Fibroblast of the aortic adventitia (primary cell): Measurements from ENCODE around the gene LRRC32. TPM values are rescaled to one million over a fixed set of nuclear protein-coding genes. Genes with fewer than 3 reads are reported as not detected.

Source experiments
- DNase-seq: peaks from one replicate; pipeline ENCODE4 v3.0.0-alpha.2; 2010; ENCODE audit warnings: low read depth
- H3K4me3 ChIP-seq: 2 replicates; pipeline ENCODE4 v1.5.1; 2011; ENCODE audit warnings: low read depth, mild to moderate bottlenecking, control low read depth, low read length, moderate library complexity
- total RNA-seq: library from RNA; depleted of rRNA; stranded (reverse); fragments of >200 nt; gene quantifications from 2 replicates; pipeline ENCODE4 v1.2.3, GENCODE V29; 2012; ENCODE audit warnings: low replicate concordance
- TF ChIP-seq, protein P1 (sequence below): IDR thresholded peaks from 2 replicates; pipeline ENCODE4 v1.5.1; 2011; ENCODE audit warnings: mild to moderate bottlenecking, low read length, control low read depth, inconsistent platforms; ENCODE audit not compliant: insufficient read depth

Gene LRRC32
- total RNA-seq, 1 donor: 30.0 TPM

DNA sequence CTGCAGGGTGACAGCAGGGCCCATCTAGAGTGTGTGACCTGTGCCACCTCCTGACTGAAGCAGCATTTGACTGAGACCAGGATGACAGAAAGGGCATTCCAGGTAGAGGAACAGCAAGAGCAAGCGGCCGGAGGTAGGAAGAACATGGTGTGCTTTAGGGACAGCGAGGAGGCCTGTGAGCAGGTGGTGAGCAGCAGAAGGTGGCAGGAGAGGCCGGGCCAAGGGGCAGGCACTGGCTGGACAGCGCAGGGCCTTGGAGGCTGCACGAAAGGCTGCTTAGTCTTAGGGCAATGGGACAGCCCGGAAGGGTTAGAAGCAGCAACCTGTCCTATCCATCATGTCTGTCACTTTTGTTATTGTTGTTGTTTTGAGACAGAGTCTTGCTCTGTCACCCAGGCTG, 17.6 kb upstream of the LRRC32 start:
- TF ChIP-seq, protein P1, sequence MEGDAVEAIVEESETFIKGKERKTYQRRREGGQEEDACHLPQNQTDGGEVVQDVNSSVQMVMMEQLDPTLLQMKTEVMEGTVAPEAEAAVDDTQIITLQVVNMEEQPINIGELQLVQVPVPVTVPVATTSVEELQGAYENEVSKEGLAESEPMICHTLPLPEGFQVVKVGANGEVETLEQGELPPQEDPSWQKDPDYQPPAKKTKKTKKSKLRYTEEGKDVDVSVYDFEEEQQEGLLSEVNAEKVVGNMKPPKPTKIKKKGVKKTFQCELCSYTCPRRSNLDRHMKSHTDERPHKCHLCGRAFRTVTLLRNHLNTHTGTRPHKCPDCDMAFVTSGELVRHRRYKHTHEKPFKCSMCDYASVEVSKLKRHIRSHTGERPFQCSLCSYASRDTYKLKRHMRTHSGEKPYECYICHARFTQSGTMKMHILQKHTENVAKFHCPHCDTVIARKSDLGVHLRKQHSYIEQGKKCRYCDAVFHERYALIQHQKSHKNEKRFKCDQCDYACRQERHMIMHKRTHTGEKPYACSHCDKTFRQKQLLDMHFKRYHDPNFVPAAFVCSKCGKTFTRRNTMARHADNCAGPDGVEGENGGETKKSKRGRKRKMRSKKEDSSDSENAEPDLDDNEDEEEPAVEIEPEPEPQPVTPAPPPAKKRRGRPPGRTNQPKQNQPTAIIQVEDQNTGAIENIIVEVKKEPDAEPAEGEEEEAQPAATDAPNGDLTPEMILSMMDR: no peak
- no peak overlapping the region for H3K4me3 ChIP-seq
- DNase-seq: no peak

DNA sequence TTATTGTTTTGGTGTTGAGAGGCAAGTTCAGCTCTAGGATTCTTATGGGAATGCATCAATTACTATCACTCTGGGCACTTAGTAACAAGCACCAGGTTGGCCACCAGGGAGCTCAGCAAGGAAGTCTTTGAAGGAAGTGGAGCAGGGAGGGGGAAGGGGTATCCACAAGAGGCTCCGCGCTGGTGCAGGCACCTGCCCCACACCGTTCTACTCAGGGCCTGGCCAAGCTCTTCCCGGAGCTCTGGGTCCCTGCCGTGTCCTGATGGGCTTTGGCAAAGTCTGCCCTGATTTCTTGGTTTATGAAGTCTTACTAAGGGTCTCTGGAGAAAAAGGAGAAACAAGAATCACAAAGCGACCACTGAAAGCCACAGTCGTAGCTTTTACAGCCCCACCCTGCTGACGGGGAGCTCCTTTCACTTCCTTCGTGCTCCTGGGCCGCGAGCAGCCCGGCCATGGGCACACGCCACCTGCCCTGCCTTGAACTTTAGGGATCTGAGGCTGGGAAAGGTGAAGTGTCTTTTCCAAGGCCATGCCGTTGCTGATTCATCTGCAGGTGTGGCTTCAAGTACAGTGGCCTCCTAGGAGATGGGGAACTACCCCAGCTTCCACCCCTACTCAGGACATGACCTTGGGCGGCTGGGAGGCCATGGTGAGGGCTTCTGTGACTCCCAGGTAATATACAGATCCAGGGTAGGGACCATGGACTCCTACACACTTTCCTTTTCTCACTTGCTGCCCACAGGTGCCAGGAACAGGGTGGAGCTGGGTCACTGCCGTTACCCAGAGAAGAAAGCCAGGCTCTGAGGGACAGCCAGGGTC, 15.9 kb upstream of the LRRC32 start:
- H3K4me3 ChIP-seq: no peak overlapping the region
- no peak for DNase-seq
- TF ChIP-seq, protein P1: no peak

DNA sequence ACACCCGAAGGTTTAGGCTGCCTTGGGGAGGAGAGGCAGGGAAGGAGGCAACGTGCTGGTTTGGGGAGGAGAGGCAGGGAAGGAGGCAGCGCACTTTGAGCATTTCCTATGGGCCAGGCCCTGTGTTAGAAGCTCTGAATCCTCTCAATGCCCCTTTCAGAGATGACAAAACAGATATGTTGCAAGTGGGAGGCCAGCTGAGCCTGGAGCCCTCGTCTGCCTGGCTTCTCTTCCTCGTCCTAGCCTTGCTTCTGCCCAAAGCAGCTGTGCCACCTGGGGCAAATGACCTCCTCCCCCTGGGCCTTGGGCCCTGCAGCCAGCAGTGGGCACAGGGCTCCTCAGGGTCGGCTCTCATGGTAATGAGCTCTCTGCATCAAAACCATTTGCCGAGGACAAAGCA, 15.3 kb upstream of the LRRC32 start:
- no peak for DNase-seq
- TF ChIP-seq, protein P1: no peak
- no peak overlapping the region for H3K4me3 ChIP-seq

DNA sequence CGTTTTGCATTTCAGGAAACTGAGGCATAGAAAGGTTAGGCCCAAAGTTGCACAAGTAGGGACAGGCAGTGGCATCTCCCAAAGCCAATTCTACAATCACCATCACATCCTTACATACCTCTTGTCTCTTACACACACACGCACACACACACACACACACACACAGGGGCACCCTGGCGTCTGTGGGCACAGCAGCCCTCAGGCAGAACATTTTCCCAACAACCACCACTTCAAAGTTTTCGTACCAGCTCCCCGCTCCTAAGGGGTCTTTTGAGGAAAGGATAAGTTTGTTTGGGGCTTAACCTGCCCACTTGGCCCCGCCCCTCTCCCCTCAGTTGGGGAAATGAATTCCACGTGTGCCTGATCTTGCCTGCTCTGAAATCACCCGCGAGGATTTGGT, 14.7 kb upstream of the LRRC32 start:
- TF ChIP-seq, protein P1: no peak
- H3K4me3 ChIP-seq: no peak overlapping the region
- no peak for DNase-seq

DNA sequence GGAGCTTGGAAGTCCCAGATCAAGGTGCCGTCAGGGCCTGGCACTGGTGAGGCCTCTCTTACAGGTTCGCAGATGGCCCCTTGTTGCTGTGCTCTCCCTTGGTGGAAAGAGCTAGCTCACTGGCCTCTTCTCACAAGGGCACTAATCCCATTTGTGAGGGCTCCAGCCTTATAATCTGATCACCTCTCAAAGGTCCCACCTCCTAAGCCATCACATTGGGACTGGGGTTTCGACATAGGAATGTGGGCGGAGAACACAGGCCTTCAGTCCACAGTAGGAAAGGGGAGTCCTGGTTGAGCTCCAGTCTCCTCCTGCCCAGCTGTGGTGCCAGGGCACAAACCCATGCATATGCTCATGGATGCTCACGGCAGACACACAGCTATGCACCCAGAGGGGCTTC, 14.0 kb upstream of the LRRC32 start:
- DNase-seq: no peak
- TF ChIP-seq, protein P1: no peak
- no peak overlapping the region for H3K4me3 ChIP-seq

DNA sequence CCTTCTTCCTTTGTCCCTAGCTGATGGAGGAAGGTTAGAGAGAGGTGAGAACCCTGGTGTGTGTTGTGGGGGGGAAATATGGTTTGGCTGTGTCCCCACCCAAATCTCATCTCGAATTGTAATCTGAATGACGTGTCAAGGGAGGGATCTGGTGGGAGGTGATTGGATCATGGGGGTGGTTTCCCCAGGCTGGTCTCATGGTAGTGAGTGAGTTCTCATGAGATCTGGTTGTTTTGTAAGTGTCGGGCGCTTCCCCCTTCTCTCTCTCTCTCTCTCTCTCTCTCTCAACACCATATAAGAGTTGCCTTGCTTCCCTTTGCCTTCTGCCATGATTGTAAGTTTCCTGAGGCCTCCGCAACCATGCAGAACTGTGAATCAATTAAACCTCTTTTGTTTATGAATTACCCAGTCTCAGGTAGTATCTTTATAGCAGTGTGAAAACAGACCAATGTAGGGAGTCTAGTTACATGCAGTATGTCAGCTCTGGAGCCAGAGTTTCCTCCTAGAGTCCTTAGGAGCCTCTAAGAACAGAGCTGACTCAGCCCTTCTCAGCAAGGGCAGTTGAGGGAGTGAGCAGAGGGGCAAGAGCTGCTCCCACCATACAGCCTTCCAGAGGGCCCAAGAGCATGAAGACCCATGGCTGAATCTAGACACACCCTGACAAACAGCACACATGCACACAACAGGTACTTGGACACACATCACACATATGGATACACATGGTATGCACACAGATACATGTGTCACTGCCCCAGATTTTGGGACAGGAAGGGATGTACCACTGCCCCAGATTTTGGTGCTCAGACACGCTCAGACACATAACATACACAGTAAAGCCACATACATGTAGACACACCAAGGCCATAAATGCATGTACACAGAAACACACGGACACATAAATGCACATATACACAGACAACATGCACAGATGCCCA, 12.9 kb upstream of the LRRC32 start:
- TF ChIP-seq, protein P1: no peak
- no peak for DNase-seq

More for the DNA sequence above, 12.9 kb upstream of the LRRC32 start:
- no peak overlapping the region for H3K4me3 ChIP-seq
